Measurements from ENCODE around the gene NAA60. TPM values are rescaled to one million over a fixed set of nuclear protein-coding genes. Genes with fewer than 3 reads are reported as not detected.

Gene NAA60
- total and polyA plus RNA-seq, 2 of the 13 experiments (the other 11 are each of a cell fraction or from before 2014, with no cell fraction given): 14.7 to 32.0 TPM

DNA sequence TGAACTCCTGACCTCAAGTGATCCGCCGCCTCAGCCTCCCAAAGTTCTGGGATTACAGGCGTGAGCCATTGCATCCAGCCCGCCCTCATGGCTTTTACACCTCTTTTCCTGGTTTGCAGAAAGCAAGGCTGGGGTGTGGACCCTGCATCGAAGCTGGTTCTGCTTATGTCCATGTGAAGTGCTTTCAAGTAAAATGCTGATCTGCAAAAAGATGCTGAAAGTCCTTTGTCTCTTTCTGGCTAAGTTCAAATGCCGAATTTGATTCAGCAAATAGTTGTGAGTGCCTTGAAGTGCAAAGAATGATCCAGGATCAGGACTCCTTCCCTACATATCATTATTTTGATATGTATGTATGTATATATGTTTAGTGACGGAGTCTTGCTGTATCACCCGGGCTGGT, 17.1 kb downstream of the NAA60 start:
- H3K9ac ChIP-seq (ENCODE audit: insufficient read depth, low read depth, low read length): no peak overlapping the region
- H3K4me3 ChIP-seq (replicated peaks in 1 of 3; ENCODE audit: insufficient read depth in 1 of 3, low read depth in 2 of 3, low read length in 3 of 3): no peak overlapping the region
- in situ Hi-C loops (cut with HindIII; ENCODE audit: extremely low pct_ligation_motif_present, low pct_unique_long_range_greater_than_20kb): no loop called here
- TF ChIP-seq MAFK (conservative IDR thresholded peaks at IDR 0.05 in 1 of 2, IDR thresholded peaks at IDR 0.05 in 1 of 2; ENCODE audit: low read length in 2 of 2) (peak; percentile 60 to 79), AKAP8 (CRISPR knock-in tag; IDR thresholded peaks at IDR 0.05) (no peak), PHF21A (CRISPR knock-in tag; IDR thresholded peaks at IDR 0.05) (no peak), MAFF (IDR thresholded peaks at IDR 0.05; ENCODE audit: low read depth, low read length) (peak; percentile 70), ZNF530 (CRISPR knock-in tag; IDR thresholded peaks at IDR 0.05; ENCODE audit: low read depth) (no peak)
- peaks cover 71% of the 10 kb centered on the region for H3K79me2 ChIP-seq (ENCODE audit: insufficient read depth, low read length)
- 88% methylated on average over 8 of the region's 8 CpGs for WGBS (ENCODE audit: low lambda C conversion rate)
- H3K4me1 ChIP-seq (ENCODE audit: insufficient read depth, low read length): peaks cover 58% of the 10 kb centered on the region
- H2AFZ ChIP-seq (ENCODE audit: low read length): no peak overlapping the region
- H3K27ac ChIP-seq (ENCODE audit: extremely low read length, insufficient read depth, low read length): no peak overlapping the region
- ATAC-seq: no peak
- no peak for DNase-seq (ENCODE audit: low spot score)
- H3K9me3 ChIP-seq (ENCODE audit: low read length): no peaks in the 10 kb centered on the region
- POLR2A ChIA-PET: no interaction called here
- BruUV-seq (replicated peaks): no TSS peak
- H3K4me2 ChIP-seq (ENCODE audit: low read depth, low read length): peak overlapping the region; percentile 91
- peaks cover 55% of the 10 kb centered on the region for H4K20me1 ChIP-seq (ENCODE audit: insufficient read depth, low read length)
- FAIRE-seq: no peak
- peaks cover 0 to 4% of the 10 kb centered on the region in 2 experiments; a peak in 3 of 5 replicates for H3K36me3 ChIP-seq (replicated peaks in 1 of 2; ENCODE audit: control insufficient read depth in 1 of 2, insufficient read depth in 2 of 2, low read length in 2 of 2)
- CTCF ChIA-PET (ENCODE audit: low intra/inter-chr PET ratio, low total read pairs): no interaction called here
- H3K27me3 ChIP-seq (ENCODE audit: control insufficient read depth in 1 of 2, insufficient read depth in 2 of 2, low read length in 2 of 2): no peaks in the 10 kb centered on the region; a peak in 1 of 5 replicates
- intact Hi-C loops (cut with micrococcal nuclease; ENCODE audit: unreplicated experiment): no loop called here

DNA sequence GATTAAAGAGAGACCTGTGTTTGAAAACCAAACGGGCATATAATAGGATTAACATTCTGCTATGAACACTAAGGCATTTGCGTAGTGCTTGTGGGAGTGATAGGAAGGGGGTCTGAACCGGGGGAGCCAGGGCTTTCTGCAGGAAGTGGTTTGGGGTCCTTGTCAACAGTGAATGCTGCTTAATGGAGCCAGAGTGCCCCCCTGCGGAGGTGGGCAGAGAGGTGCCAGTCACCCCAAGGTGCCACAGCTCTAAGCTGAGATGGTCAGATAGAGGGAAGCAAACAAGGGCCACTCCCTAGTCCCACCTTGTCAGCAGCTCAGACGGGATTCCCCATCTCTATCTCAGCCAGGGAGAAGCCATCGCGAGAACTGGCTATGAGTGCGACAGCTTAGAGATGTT, 17.7 kb downstream of the NAA60 start:
- ChIA-PET CTCF (ENCODE audit: low intra/inter-chr PET ratio, low total read pairs) (no interaction called here), POLR2A (no interaction called here)
- peaks cover 4 to 10% of the 10 kb centered on the region in 2 experiments; a peak in 4 of 5 replicates for H3K36me3 ChIP-seq (replicated peaks in 1 of 2; ENCODE audit: control insufficient read depth in 1 of 2, insufficient read depth in 2 of 2, low read length in 2 of 2)
- in situ Hi-C loops (cut with HindIII; ENCODE audit: extremely low pct_ligation_motif_present, low pct_unique_long_range_greater_than_20kb) (no loop called here), intact Hi-C loops (cut with micrococcal nuclease; ENCODE audit: unreplicated experiment) (no loop called here)
- ATAC-seq: no peak
- no peak for TF ChIP-seq KDM5B (CRISPR knock-in tag; IDR thresholded peaks at IDR 0.05; ENCODE audit: borderline replicate concordance)
- TF ChIP-seq ZSCAN31 (CRISPR knock-in tag; IDR thresholded peaks at IDR 0.05; ENCODE audit: low read depth): no peak
- TF ChIP-seq HMG20A (CRISPR knock-in tag; IDR thresholded peaks at IDR 0.05; ENCODE audit: borderline replicate concordance): no peak
- TF ChIP-seq RFXAP (CRISPR knock-in tag; IDR thresholded peaks at IDR 0.05; ENCODE audit: borderline replicate concordance): no peak
- no peak for TF ChIP-seq RXRA (CRISPR knock-in tag; IDR thresholded peaks at IDR 0.05)
- H3K4me1 ChIP-seq (ENCODE audit: insufficient read depth, low read length): peaks cover 58% of the 10 kb centered on the region
- no TSS peak for BruUV-seq (replicated peaks)
- H3K9ac ChIP-seq (ENCODE audit: insufficient read depth, low read depth, low read length): no peak overlapping the region
- H3K9me3 ChIP-seq (ENCODE audit: low read length): no peaks in the 10 kb centered on the region
- WGBS (ENCODE audit: low lambda C conversion rate): 85% methylated on average over 8 of the region's 8 CpGs
- H3K79me2 ChIP-seq (ENCODE audit: insufficient read depth, low read length): peaks cover 76% of the 10 kb centered on the region
- DNase-seq (ENCODE audit: low spot score): no peak
- no peaks in the 10 kb centered on the region; a peak in 1 of 5 replicates for H3K27me3 ChIP-seq (ENCODE audit: control insufficient read depth in 1 of 2, insufficient read depth in 2 of 2, low read length in 2 of 2)
- H3K4me2 ChIP-seq (ENCODE audit: low read depth, low read length): peak overlapping the region; percentile 91; the same call in 1 of the 2 replicates
- peaks cover 61% of the 10 kb centered on the region for H4K20me1 ChIP-seq (ENCODE audit: insufficient read depth, low read length)
- H3K4me3 ChIP-seq (replicated peaks in 1 of 3; ENCODE audit: insufficient read depth in 1 of 3, low read depth in 2 of 3, low read length in 3 of 3): no peak overlapping the region
- no peak overlapping the region for H2AFZ ChIP-seq (ENCODE audit: low read length)
- no peak for FAIRE-seq
- no peak overlapping the region for H3K27ac ChIP-seq (ENCODE audit: extremely low read length, insufficient read depth, low read length)
